ENCODE data around the gene TBC1D22A.

TBC1D22A gene

GRCh38 chr22:46997311-46997970, 235.0 kb downstream of the TBC1D22A start:
- DNase-seq (ENCODE audit: low spot score), result no peak
- TF ChIP-seq CTCF (IDR thresholded peaks at IDR 0.05; ENCODE audit: extremely low read depth, missing control alignments), result no peak

DNA sequence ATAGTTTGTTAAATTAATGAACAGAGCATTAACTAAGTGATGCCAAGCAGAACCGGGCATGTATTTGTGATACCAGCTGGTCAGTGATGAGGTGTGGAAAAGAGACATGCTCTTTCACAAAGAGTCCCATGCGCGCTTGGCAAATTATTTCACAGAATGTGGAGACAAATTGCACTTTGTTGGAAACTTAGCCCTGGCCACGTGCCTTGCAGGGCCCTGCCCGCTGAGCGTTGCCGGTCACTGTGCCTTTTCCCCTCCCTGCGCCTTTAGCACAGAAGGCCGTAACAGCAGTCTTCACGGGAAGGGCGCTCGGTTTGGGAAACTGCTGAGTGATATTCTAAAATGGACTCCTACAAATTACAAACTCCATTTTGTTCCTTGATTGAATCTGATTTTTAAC, 235.9 kb downstream of the TBC1D22A start:
- no peak for TF ChIP-seq CTCF (IDR thresholded peaks at IDR 0.05; ENCODE audit: extremely low read depth, missing control alignments)
- no peak for DNase-seq (ENCODE audit: low spot score)

DNA sequence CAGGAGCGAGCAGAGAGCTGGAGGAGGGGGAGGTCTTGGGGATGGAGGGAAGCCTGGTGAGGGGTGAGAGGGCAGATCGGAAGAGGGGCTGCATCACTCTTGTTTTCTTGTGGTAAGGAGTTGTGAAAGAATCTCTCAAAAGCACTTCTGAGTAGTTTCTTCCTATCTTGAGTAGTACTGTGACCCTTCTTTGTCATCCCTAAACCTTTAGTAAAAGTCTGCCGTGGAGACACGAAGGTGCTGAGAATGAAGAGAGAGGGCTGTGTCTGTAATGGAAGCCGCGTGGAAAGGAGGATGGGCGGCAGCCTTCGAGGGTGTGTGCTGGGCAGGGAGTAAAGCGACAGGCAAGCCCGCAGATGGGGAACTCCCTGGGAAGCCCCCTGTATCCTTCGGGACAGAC, 237.8 kb downstream of the TBC1D22A start:
- peak; percentile 45 for DNase-seq (ENCODE audit: low spot score)
- TF ChIP-seq CTCF (IDR thresholded peaks at IDR 0.05; ENCODE audit: extremely low read depth, missing control alignments), result no peak

DNA sequence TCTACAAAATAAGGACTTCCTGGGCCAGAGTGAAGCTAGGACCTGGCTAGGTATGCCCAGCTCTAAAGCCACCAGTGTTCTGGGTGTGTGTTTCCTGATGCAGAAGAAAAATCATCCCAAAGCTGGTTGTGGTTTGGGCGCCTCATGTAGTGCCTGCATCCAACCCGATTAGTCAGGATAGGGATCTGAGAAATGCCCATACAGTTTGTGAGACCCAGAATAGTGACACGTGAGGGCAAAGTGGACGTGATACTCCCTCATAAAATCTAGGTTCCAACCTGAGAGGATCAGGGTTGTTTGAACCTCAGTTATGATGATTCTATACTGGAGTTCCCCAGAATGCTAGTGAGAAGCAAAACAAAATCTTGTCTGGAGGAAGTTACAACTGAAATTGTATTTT, 238.4 kb downstream of the TBC1D22A start:
- TF ChIP-seq CTCF (IDR thresholded peaks at IDR 0.05; ENCODE audit: extremely low read depth, missing control alignments), result no peak
- peak; percentile 72 for DNase-seq (ENCODE audit: low spot score)

GRCh38 chr22:47001288-47001687, 238.8 kb downstream of the TBC1D22A start:
- no peak for TF ChIP-seq CTCF (IDR thresholded peaks at IDR 0.05; ENCODE audit: extremely low read depth, missing control alignments)
- DNase-seq (ENCODE audit: low spot score), result peak; percentile 73

GRCh38 chr22:47002692-47003091, 240.2 kb downstream of the TBC1D22A start:
- no peak for DNase-seq (ENCODE audit: low spot score)
- no peak for TF ChIP-seq CTCF (IDR thresholded peaks at IDR 0.05; ENCODE audit: extremely low read depth, missing control alignments)

GRCh38 chr22:47005506-47006408, 243.3 kb downstream of the TBC1D22A start:
- no peak for TF ChIP-seq CTCF (IDR thresholded peaks at IDR 0.05; ENCODE audit: extremely low read depth, missing control alignments)
- no peak for DNase-seq (ENCODE audit: low spot score)
